Prostate gland (tissue), 2 donors: ENCODE measurements around the gene FAM219B.

Experiments
- CTCF ChIP-seq, 4 experiments: fragments of 200-600 bp in 2 of 4; fragments of 450-650 bp in 2 of 4; sonication (generic) in 2 of 4; IDR thresholded peaks; 1 replicate in 3 of 4; 2 replicates in 1 of 4; pipeline ENCODE4 v1.5.1; 2016 to 2019; ENCODE audit warnings: antibody characterized with exemption in 4 of 4, mild to moderate bottlenecking in 2 of 4, moderate library complexity in 2 of 4
- POLR2A ChIP-seq: fragments of 450-650 bp; IDR thresholded peaks from one replicate; pipeline ENCODE4 v1.6.1; 2016; ENCODE audit warnings: antibody characterized with exemption, mild to moderate bottlenecking
- POLR2AphosphoS5 ChIP-seq: sonication (generic); formaldehyde crosslinking; IDR thresholded peaks from one replicate; pipeline ENCODE4 v1.6.1; 2017; ENCODE audit warnings: antibody characterized with exemption

- no peak for TF ChIP-seq CTCF (IDR thresholded peaks at IDR 0.05)
- peak; percentile 91 for TF ChIP-seq POLR2AphosphoS5
- peak; percentile 92 for TF ChIP-seq POLR2A
These were observed at the start of gene FAM219B for GRCh38 chr15:74906450-74907162.
